GM12878 (cell line): Measurements from ENCODE around the gene TM4SF1. TPM values are rescaled to one million over a fixed set of nuclear protein-coding genes. Genes with fewer than 3 reads are reported as not detected.

Source experiments
- ATAC-seq: fragments of 200-7000 bp; cut with Tn5 transposase; 3 replicates; pipeline ENCODE4 v1.9.1; 2020; ENCODE audit warnings: mild to moderate bottlenecking, moderate library complexity
- BruUV-seq: library from RNA; stranded (reverse); fragments of 400-500 nt; replicated peaks from 2 replicates; lab custom pipeline; 2021; lab: Mats Ljungman, UMichigan
- CTCF ChIA-PET: fragments of 300-600 bp; sonication (Branson Sonifier 250); formaldehyde crosslinking; extraction: SDS; loops from one replicate; lab custom pipeline; 2021; ENCODE audit warnings: inconsistent platforms; lab: Yijun Ruan, JAX
- POLR2A ChIA-PET: fragments of 350-600 bp; formaldehyde crosslinking; extraction: SDS; loops from one replicate; lab custom pipeline; 2021; ENCODE audit warnings: inconsistent platforms; lab: Charles Lee
- RAD21 ChIA-PET: fragments of 300-600 bp; sonication (Branson Sonifier 250); formaldehyde crosslinking; loops from one replicate; lab custom pipeline; 2023; ENCODE audit warnings: antibody characterized with exemption; ENCODE audit not compliant: unreplicated experiment; lab: Charles Lee
- SMC1A ChIA-PET: fragments of 300-600 bp; sonication (Branson Sonifier 250); formaldehyde crosslinking; loops from one replicate; lab custom pipeline; 2023; ENCODE audit not compliant: unreplicated experiment, uncharacterized antibody; lab: Charles Lee
- DNase-seq: peaks from one replicate; pipeline ENCODE4 v3.0.0-alpha.2; 2011; ENCODE audit warnings: low read depth, low spot score
- FAIRE-seq: peaks from 3 replicates; lab custom pipeline; 2011; peaks lifted over from hg19 to GRCh38; lab: Jason Lieb, UNC
- H2AFZ ChIP-seq: 2 replicates; pipeline ENCODE4 v1.6.0; 2011; ENCODE audit warnings: low read depth, low read length, control low read depth; ENCODE audit not compliant: control insufficient read depth
- H3K27ac ChIP-seq: 2 replicates; pipeline ENCODE4 v1.5.1; 2011; ENCODE audit warnings: control low read depth; ENCODE audit not compliant: control insufficient read depth, insufficient read depth
- H3K27me3 ChIP-seq, 2 experiments: replicated peaks in 1 of 2; 2 replicates each; pipeline versions ENCODE4 v1.6.0 to v1.6.1; 2011; ENCODE audit warnings: low read length in 1 of 2; ENCODE audit not compliant: control insufficient read depth in 2 of 2, insufficient read depth in 2 of 2
- H3K36me3 ChIP-seq, 2 experiments: 2 replicates each; pipeline ENCODE4 v1.5.1; 2011; ENCODE audit warnings: low read length in 1 of 2; ENCODE audit not compliant: control insufficient read depth in 2 of 2, insufficient read depth in 2 of 2
- H3K4me1 ChIP-seq: 2 replicates; pipeline ENCODE4 v1.6.1; 2011; ENCODE audit warnings: mild to moderate bottlenecking, low read length, moderate library complexity, mixed read lengths; ENCODE audit not compliant: control insufficient read depth, insufficient read depth
- H3K4me2 ChIP-seq: 2 replicates; pipeline ENCODE4 v1.6.0; 2011; ENCODE audit warnings: control low read depth; ENCODE audit not compliant: control insufficient read depth, insufficient read depth
- H3K4me3 ChIP-seq: fragments of 200-600 bp; sonication (generic); 2 replicates; pipeline ENCODE4 v1.5.1; 2016
- H3K79me2 ChIP-seq: 2 replicates; pipeline ENCODE4 v1.6.0; 2011; ENCODE audit warnings: low read length; ENCODE audit not compliant: control insufficient read depth, insufficient read depth
- H3K9ac ChIP-seq: 2 replicates; pipeline ENCODE4 v1.8.0; 2011; ENCODE audit warnings: low read length, control low read depth, mixed read lengths; ENCODE audit not compliant: control insufficient read depth, insufficient read depth
- H3K9me3 ChIP-seq: replicated peaks from 3 replicates; pipeline ENCODE4 v1.5.1; 2011; ENCODE audit warnings: mild to moderate bottlenecking, low read length; ENCODE audit not compliant: control insufficient read depth, insufficient read depth
- H4K20me1 ChIP-seq: 2 replicates; pipeline ENCODE4 v1.6.0; 2011; ENCODE audit not compliant: control insufficient read depth, insufficient read depth
- ASH2L ChIP-seq: fragments of 300-600, 200-600 bp; sonication (generic); IDR thresholded peaks from 2 replicates; pipeline ENCODE4 v1.6.1; 2017; ENCODE audit warnings: low read depth, mild to moderate bottlenecking, borderline replicate concordance
- ATF2 ChIP-seq: IDR thresholded peaks from 2 replicates; pipeline ENCODE4 v1.6.1; 2012; ENCODE audit warnings: low read length, inconsistent platforms
- CBFB ChIP-seq: IDR thresholded peaks from 2 replicates; pipeline ENCODE4 v1.6.1; 2016; ENCODE audit warnings: antibody characterized with exemption, low read depth
- CEBPB ChIP-seq, 2 experiments: fragments of 150-350 bp in 1 of 2; IDR thresholded peaks; 2 replicates each; pipeline ENCODE4 v1.6.1; 2012 to 2014; ENCODE audit warnings: low read depth in 2 of 2, low read length in 2 of 2, borderline replicate concordance in 1 of 2, inconsistent platforms in 1 of 2
- IKZF2 ChIP-seq, 2 experiments: fragments of 450-650 bp; IDR thresholded peaks; 2 replicates each; pipeline ENCODE4 v1.6.1; 2017; ENCODE audit warnings: mild to moderate bottlenecking in 2 of 2, moderate library complexity in 2 of 2
- MYC ChIP-seq: IDR thresholded peaks from 2 replicates; pipeline ENCODE4 v1.6.1; 2011; ENCODE audit warnings: mild to moderate bottlenecking, low read length, moderate library complexity, inconsistent platforms; ENCODE audit not compliant: insufficient read depth, insufficient replicate concordance, insufficient read length, severe bottlenecking
- NFYB ChIP-seq: IDR thresholded peaks from 2 replicates; pipeline ENCODE4 v1.6.1; 2011; ENCODE audit warnings: low read depth, mild to moderate bottlenecking, low read length, improper control_type of control experiment, moderate library complexity; ENCODE audit not compliant: insufficient read depth
- RB1 ChIP-seq: fragments of 450-650 bp; formaldehyde crosslinking; IDR thresholded peaks from 2 replicates; pipeline ENCODE4 v1.6.1; 2017; ENCODE audit warnings: mild to moderate bottlenecking, borderline replicate concordance
- SIX5 ChIP-seq: IDR thresholded peaks from 2 replicates; pipeline ENCODE4 v1.6.1; 2011; ENCODE audit warnings: mild to moderate bottlenecking, low read depth, low read length, moderate library complexity; ENCODE audit not compliant: severe bottlenecking
- WGBS: methylation state at CpG from one replicate; pipeline ENCODE4 v1.1.6; 2016; ENCODE audit warnings: low lambda C conversion rate; ENCODE audit not compliant: insufficient replicate concordance, insufficient coverage; ENCODE audit errors: missing lambda C conversion rate; 5-methylcytosine and 5-hydroxymethylcytosine counted together
- in situ Hi-C: fragments of 300-500 bp; cut with MboI; formaldehyde crosslinking; loops from 9 replicates; pipeline ENCODE4 v1.14.3; 2018; ENCODE audit warnings: mixed read lengths
- intact Hi-C: fragments of 100-400 bp; cut with micrococcal nuclease; formaldehyde crosslinking; loops from one replicate; pipeline ENCODE4 v1.14.2; 2022; ENCODE audit not compliant: unreplicated experiment
- polyA plus RNA-seq, 11 experiments: library from polyadenylated mRNA; depleted of rRNA in 4 of 11; unstranded in 6 of 11; stranded (reverse) in 5 of 11; fragments of >200 nt; fragmentation: Nextera tagmentation in 4 of 11; fragmentation: Illumina TruSeq in 1 of 11; extraction: Ambion mirVana in 4 of 11; extraction: Trizol in 1 of 11; gene quantifications; 1 replicate in 1 of 11; 2 replicates in 10 of 11; pipeline versions ENCODE4 v1.2.1 to v1.2.3, GENCODE V29; 2011 to 2016; ENCODE audit warnings: inconsistent platforms in 2 of 11, missing spikeins in 2 of 11, low read depth in 1 of 11
- total RNA-seq, 4 experiments: library from RNA; depleted of rRNA in 3 of 4; stranded (reverse); fragments of >200 nt in 3 of 4; fragmentation: Illumina TruSeq in 1 of 4; extraction: Trizol in 1 of 4; gene quantifications; 2 replicates each; pipeline versions ENCODE4 v1.2.1 to v1.2.3, GENCODE V29; 2013 to 2021
- TF ChIP-seq, protein P1 (sequence below), 3 experiments: IDR thresholded peaks in 2 of 3; conservative IDR thresholded peaks in 1 of 3; 2 replicates each; pipeline ENCODE4 v1.5.1; 2011; ENCODE audit warnings: low read depth in 3 of 3, low read length in 3 of 3, mild to moderate bottlenecking in 3 of 3, control low read depth in 2 of 3, moderate library complexity in 2 of 3, inconsistent platforms in 1 of 3, mixed read lengths in 1 of 3; ENCODE audit not compliant: control insufficient read depth in 2 of 3, insufficient read depth in 1 of 3; ENCODE audit errors: extremely low read depth in 1 of 3
- TF ChIP-seq, protein P2 (sequence below): fragments of 450-650 bp; formaldehyde crosslinking; IDR thresholded peaks from 2 replicates; pipeline ENCODE4 v1.5.0; 2022; ENCODE audit warnings: mild to moderate bottlenecking, missing genetic modification characterization

The TM4SF1 gene
- total and polyA plus RNA-seq, 10 of the 15 experiments (the other 5 are each of a cell fraction or from before 2014, with no cell fraction given), result 0.05 to 1.2 TPM; not detected in 8

GRCh38 chr3:149373235-149374125 is 4.0 kb downstream of the TM4SF1 start:
- ATAC-seq, result no peak
- TF ChIP-seq SIX5 (no peak), ASH2L (no peak), NFYB (no peak), CBFB (no peak), IKZF2 (IDR thresholded peaks at IDR 0.05) (no peak), RB1 (no peak), CEBPB (IDR thresholded peaks at IDR 0.05; ENCODE audit: borderline replicate concordance in 1 of 2, low read depth in 2 of 2, low read length in 2 of 2) (no peak), ATF2 (no peak), MYC (no peak)
- TF ChIP-seq, protein P1, sequence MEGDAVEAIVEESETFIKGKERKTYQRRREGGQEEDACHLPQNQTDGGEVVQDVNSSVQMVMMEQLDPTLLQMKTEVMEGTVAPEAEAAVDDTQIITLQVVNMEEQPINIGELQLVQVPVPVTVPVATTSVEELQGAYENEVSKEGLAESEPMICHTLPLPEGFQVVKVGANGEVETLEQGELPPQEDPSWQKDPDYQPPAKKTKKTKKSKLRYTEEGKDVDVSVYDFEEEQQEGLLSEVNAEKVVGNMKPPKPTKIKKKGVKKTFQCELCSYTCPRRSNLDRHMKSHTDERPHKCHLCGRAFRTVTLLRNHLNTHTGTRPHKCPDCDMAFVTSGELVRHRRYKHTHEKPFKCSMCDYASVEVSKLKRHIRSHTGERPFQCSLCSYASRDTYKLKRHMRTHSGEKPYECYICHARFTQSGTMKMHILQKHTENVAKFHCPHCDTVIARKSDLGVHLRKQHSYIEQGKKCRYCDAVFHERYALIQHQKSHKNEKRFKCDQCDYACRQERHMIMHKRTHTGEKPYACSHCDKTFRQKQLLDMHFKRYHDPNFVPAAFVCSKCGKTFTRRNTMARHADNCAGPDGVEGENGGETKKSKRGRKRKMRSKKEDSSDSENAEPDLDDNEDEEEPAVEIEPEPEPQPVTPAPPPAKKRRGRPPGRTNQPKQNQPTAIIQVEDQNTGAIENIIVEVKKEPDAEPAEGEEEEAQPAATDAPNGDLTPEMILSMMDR (IDR thresholded peaks at IDR 0.05 in 2 of 3, conservative IDR thresholded peaks at IDR 0.05 in 1 of 3; ENCODE audit: control insufficient read depth in 2 of 3, extremely low read depth in 1 of 3, insufficient read depth in 1 of 3, low read depth in 3 of 3, low read length in 3 of 3), result no peak
- TF ChIP-seq, protein P2, sequence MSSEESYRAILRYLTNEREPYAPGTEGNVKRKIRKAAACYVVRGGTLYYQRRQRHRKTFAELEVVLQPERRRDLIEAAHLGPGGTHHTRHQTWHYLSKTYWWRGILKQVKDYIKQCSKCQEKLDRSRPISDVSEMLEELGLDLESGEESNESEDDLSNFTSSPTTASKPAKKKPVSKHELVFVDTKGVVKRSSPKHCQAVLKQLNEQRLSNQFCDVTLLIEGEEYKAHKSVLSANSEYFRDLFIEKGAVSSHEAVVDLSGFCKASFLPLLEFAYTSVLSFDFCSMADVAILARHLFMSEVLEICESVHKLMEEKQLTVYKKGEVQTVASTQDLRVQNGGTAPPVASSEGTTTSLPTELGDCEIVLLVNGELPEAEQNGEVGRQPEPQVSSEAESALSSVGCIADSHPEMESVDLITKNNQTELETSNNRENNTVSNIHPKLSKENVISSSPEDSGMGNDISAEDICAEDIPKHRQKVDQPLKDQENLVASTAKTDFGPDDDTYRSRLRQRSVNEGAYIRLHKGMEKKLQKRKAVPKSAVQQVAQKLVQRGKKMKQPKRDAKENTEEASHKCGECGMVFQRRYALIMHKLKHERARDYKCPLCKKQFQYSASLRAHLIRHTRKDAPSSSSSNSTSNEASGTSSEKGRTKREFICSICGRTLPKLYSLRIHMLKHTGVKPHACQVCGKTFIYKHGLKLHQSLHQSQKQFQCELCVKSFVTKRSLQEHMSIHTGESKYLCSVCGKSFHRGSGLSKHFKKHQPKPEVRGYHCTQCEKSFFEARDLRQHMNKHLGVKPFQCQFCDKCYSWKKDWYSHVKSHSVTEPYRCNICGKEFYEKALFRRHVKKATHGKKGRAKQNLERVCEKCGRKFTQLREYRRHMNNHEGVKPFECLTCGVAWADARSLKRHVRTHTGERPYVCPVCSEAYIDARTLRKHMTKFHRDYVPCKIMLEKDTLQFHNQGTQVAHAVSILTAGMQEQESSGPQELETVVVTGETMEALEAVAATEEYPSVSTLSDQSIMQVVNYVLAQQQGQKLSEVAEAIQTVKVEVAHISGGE, result no peak

More at GRCh38 chr3:149373235-149374125, 4.0 kb downstream of the TM4SF1 start:
- no peaks in the 10 kb centered on the region for H4K20me1 ChIP-seq
- H3K27ac ChIP-seq, result no peak overlapping the region
- in situ Hi-C loops, result no loop called here
- SMC1A ChIA-PET, result interaction anchor here (1.1 to 1.6 kb wide), 5 partner anchors 9 to 106 kb away, joined by 3 to 8 read pairs (median 5); no protein-coding TSS in a partner anchor
- H3K4me1 ChIP-seq, result no peaks in the 10 kb centered on the region
- FAIRE-seq (no peak), DNase-seq (no peak)
- intact Hi-C loops, result loop anchor here (2.0 kb wide), 1 partner anchor 21 kb away; no protein-coding TSS in a partner anchor
- no peaks in the 10 kb centered on the region for H3K36me3 ChIP-seq
- H2AFZ ChIP-seq, result no peak overlapping the region
- no peaks in the 10 kb centered on the region; a peak in 1 of 4 replicates for H3K27me3 ChIP-seq
- no peaks in the 10 kb centered on the region for H3K79me2 ChIP-seq
- no peak overlapping the region for H3K9ac ChIP-seq
- WGBS, result 0% methylated on average over 2 of the region's 2 CpGs
- no peak overlapping the region for H3K4me3 ChIP-seq
- no peaks in the 10 kb centered on the region for H3K9me3 ChIP-seq
- BruUV-seq, result no TSS peak
- H3K4me2 ChIP-seq, result no peak overlapping the region
- RAD21 ChIA-PET, result no interaction called here
- CTCF ChIA-PET, result interaction anchor here (0.7 to 1.4 kb wide), 5 partner anchors 9 to 106 kb away, joined by 3 to 6 read pairs (median 3); no protein-coding TSS in a partner anchor
- POLR2A ChIA-PET, result no interaction called here
